OCI-LY1 (cell line): ENCODE results near the gene TRIM14.

Experiments used
- CTCF ChIP-seq: fragments of 200-600 bp; sonication (generic), shearing (Covaris generic); IDR thresholded peaks from 2 replicates; pipeline ENCODE4 v1.5.1; 2017; ENCODE audit warnings: mild to moderate bottlenecking, antibody characterized with exemption, low read length, moderate library complexity, mixed read lengths
- EZH2 ChIP-seq: fragments of 200-600 bp; sonication (generic), shearing (Covaris generic); IDR thresholded peaks from 2 replicates; pipeline ENCODE4 v1.8.0; 2017; ENCODE audit warnings: borderline replicate concordance, mixed run types, mild to moderate bottlenecking, antibody characterized with exemption, low read length, moderate library complexity, mixed read lengths

DNA sequence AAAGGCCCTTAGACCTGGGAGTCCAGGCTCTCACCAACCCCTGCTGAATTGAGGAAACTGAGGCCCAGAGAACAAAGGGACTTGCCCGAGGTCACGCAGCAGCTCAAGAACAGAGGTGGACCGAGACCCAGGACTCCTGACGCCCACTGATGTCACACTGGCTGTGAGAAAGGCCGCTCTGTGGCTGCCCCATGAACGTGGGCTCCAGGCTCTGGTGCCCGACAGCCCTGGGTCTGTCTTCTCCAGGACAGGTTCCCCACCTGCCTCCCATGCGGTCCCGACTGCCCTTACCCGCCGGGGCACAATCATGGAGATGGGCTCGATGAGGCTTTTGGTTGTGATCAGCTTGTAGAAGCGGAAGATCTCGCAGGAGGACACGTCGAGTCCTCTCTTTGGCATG lies 9.3 kb upstream of the TRIM14 start:
- TF ChIP-seq CTCF (no peak), EZH2 (no peak)
